Measurements from ENCODE around the gene TRNAU1AP.
"Not testable (repeated sequence)": the region's sequence is repeated elsewhere in the genome, so short reads cannot be mapped to it uniquely, and the experiment has no call there.

TRNAU1AP gene

DNA sequence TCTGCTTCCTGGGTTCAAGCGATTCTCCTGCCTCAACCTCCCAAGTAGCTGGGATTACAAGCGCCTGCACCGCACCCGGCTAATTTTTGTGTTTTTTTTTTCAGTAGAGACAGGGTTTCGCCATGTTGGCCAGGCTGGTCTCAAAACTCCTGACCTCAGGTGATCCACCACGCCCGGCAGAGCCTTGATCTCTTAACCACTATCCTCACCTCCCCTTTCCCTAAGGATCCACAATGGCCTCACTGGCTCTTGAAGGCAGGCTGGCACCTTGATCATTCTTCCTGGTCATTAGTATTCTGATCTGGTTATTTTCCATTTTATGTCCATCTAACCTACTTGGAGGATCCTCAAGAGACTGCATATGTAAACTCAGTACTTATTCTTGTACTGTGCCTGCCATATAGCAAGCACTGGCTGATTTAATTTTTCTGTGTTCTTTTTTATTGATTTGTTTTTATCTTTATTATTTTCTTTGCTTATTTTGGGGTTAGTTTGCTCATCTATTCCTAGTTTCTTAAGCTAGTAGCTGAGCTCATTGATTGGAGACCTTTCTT, 40.8 kb upstream of the TRNAU1AP start:
- H2BK120ac ChIP-seq (ENCODE audit: low read depth, low read length): no peak overlapping the region
- H2AK5ac ChIP-seq (ENCODE audit: low read length): no peak overlapping the region
- DNase-seq: peak; percentile 74
- no peak overlapping the region for H3K4me2 ChIP-seq (ENCODE audit: low read length)
- H3K4ac ChIP-seq (ENCODE audit: low read depth, low read length): no peak overlapping the region
- WGBS (ENCODE audit: extremely low coverage, insufficient coverage, low lambda C conversion rate): no CpG with 5 or more reads among the region's 7 CpGs
- no peak overlapping the region for H4K8ac ChIP-seq (ENCODE audit: low read depth, low read length)
- no peaks in the 10 kb centered on the region for H3K27me3 ChIP-seq (ENCODE audit: insufficient read depth, low read length, poor library complexity)
- peaks cover 7% of the 10 kb centered on the region for H3K79me2 ChIP-seq (ENCODE audit: control insufficient read depth, insufficient read depth, low read length)
- H3K4me1 ChIP-seq (ENCODE audit: control insufficient read depth, low read depth, low read length): peaks cover 3% of the 10 kb centered on the region
- H3K36me3 ChIP-seq (ENCODE audit: control insufficient read depth, insufficient read depth, low read length): peaks cover 24% of the 10 kb centered on the region
- H2BK15ac ChIP-seq (replicated peaks; ENCODE audit: low read depth): no peak overlapping the region
- H3K27ac ChIP-seq (ENCODE audit: low read depth, low read length): no peak overlapping the region
- no peak overlapping the region for H3K23ac ChIP-seq (ENCODE audit: low read length)
- H3K79me1 ChIP-seq (ENCODE audit: low read length): peaks cover 5% of the 10 kb centered on the region
- peak overlapping the region; percentile 39 for H3K9ac ChIP-seq (ENCODE audit: low read length)
- no peak overlapping the region for H3K56ac ChIP-seq (ENCODE audit: low read length)
- H3K4me3 ChIP-seq (ENCODE audit: low read length): no peak overlapping the region
- no peak overlapping the region for H3K18ac ChIP-seq (ENCODE audit: low read length)
- H2BK5ac ChIP-seq (ENCODE audit: low read length): no peak overlapping the region
- H4K5ac ChIP-seq (ENCODE audit: low read length): no peak overlapping the region

GRCh38 chr1:28514445-28514933, 38.4 kb upstream of the TRNAU1AP start:
- H3K4me1 ChIP-seq (ENCODE audit: control insufficient read depth, low read depth, low read length); H3K4ac ChIP-seq (ENCODE audit: low read depth, low read length); H3K27me3 ChIP-seq (ENCODE audit: insufficient read depth, low read length, poor library complexity); H2BK5ac ChIP-seq (ENCODE audit: low read length); H4K8ac ChIP-seq (ENCODE audit: low read depth, low read length); H2BK15ac ChIP-seq (replicated peaks; ENCODE audit: low read depth); H3K4me3 ChIP-seq (ENCODE audit: low read length); H2BK120ac ChIP-seq (ENCODE audit: low read depth, low read length); H2AK5ac ChIP-seq (ENCODE audit: low read length); H3K4me2 ChIP-seq (ENCODE audit: low read length); H3K56ac ChIP-seq (ENCODE audit: low read length); H3K27ac ChIP-seq (ENCODE audit: low read depth, low read length); H3K18ac ChIP-seq (ENCODE audit: low read length); H3K23ac ChIP-seq (ENCODE audit: low read length); H4K5ac ChIP-seq (ENCODE audit: low read length); H3K79me1 ChIP-seq (ENCODE audit: low read length); H3K9ac ChIP-seq (ENCODE audit: low read length): not testable (repeated sequence)
- no CpG with 5 or more reads among the region's 13 CpGs for WGBS (ENCODE audit: extremely low coverage, insufficient coverage, low lambda C conversion rate)
- H3K79me2 ChIP-seq (ENCODE audit: control insufficient read depth, insufficient read depth, low read length): peaks cover 10% of the 10 kb centered on the region
- peaks cover 15% of the 10 kb centered on the region for H3K36me3 ChIP-seq (ENCODE audit: control insufficient read depth, insufficient read depth, low read length)
- DNase-seq: peak; percentile 50

DNA sequence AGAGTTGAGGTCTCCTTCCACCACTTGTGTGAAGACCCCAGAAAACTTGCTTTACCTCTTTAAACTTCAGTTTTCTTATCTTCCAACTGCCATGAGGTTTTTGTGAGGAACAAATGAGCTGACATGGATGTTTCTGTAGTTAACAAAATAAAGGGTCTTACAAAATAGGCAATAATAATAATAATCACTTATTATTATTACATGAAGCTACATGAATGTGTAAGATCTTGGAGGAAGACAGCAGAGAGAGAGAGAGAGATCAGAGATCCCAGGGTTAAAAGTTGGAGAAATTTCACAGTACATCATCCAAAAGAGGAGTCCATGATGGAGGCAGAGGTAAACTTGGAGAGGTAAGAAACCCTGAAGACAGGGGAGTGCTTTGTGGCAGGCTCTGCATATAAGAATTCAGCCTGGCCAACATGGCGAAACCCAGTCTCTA, 36.3 kb upstream of the TRNAU1AP start:
- H2AK5ac ChIP-seq (ENCODE audit: low read length): no peak overlapping the region
- no peak overlapping the region for H3K27ac ChIP-seq (ENCODE audit: low read depth, low read length)

DNA sequence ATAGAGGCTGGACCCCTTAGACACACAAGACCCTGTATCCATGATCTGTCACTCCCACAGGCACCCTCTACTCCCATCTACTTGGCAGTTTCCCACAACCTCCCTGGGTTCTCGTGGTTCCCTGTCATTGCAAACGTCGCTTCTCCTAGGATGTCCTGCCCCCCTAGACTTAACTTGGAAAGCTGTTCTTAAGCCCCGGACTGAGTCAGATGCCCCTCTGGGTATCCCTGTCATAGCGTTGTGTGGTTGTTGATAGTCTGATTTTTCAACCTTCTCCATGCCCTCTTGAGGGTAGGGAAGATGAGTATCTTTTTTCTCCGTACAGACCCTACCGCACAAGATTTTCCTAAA, 35.3 kb upstream of the TRNAU1AP start:
- H3K4ac ChIP-seq (ENCODE audit: low read depth, low read length): no peak overlapping the region
- H3K56ac ChIP-seq (ENCODE audit: low read length): peak overlapping the region; percentile 17
- H2BK5ac ChIP-seq (ENCODE audit: low read length): no peak overlapping the region
- no peak overlapping the region for H3K27ac ChIP-seq (ENCODE audit: low read depth, low read length)
- no CpG with 5 or more reads among the region's 7 CpGs for WGBS (ENCODE audit: extremely low coverage, insufficient coverage, low lambda C conversion rate)
- H3K9ac ChIP-seq (ENCODE audit: low read length): peak overlapping the region; percentile 38
- peaks cover 5% of the 10 kb centered on the region for H3K4me1 ChIP-seq (ENCODE audit: control insufficient read depth, low read depth, low read length)
- peak overlapping the region; percentile 2 for H3K4me2 ChIP-seq (ENCODE audit: low read length)
- H3K79me2 ChIP-seq (ENCODE audit: control insufficient read depth, insufficient read depth, low read length): peaks cover 36% of the 10 kb centered on the region
- H3K79me1 ChIP-seq (ENCODE audit: low read length): peaks cover 14% of the 10 kb centered on the region
- no peak overlapping the region for H2BK120ac ChIP-seq (ENCODE audit: low read depth, low read length)
- H3K36me3 ChIP-seq (ENCODE audit: control insufficient read depth, insufficient read depth, low read length): no peaks in the 10 kb centered on the region
- no peak overlapping the region for H4K5ac ChIP-seq (ENCODE audit: low read length)
- no peak overlapping the region for H2BK15ac ChIP-seq (replicated peaks; ENCODE audit: low read depth)
- no peak overlapping the region for H3K18ac ChIP-seq (ENCODE audit: low read length)
- H3K27me3 ChIP-seq (ENCODE audit: insufficient read depth, low read length, poor library complexity): no peaks in the 10 kb centered on the region
- no peak overlapping the region for H2AK5ac ChIP-seq (ENCODE audit: low read length)
- H3K4me3 ChIP-seq (ENCODE audit: low read length): no peak overlapping the region
- no peak overlapping the region for H3K23ac ChIP-seq (ENCODE audit: low read length)
- H4K8ac ChIP-seq (ENCODE audit: low read depth, low read length): no peak overlapping the region
- DNase-seq: peak; percentile 58

More for the DNA sequence above, 36.3 kb upstream of the TRNAU1AP start:
- no peak overlapping the region for H2BK5ac ChIP-seq (ENCODE audit: low read length)
- no peak overlapping the region for H3K56ac ChIP-seq (ENCODE audit: low read length)
- peaks cover 9% of the 10 kb centered on the region for H3K79me1 ChIP-seq (ENCODE audit: low read length)
- H3K4me1 ChIP-seq (ENCODE audit: control insufficient read depth, low read depth, low read length): peaks cover 5% of the 10 kb centered on the region
- WGBS (ENCODE audit: extremely low coverage, insufficient coverage, low lambda C conversion rate): no CpG with 5 or more reads among the region's 1 CpG
- H3K23ac ChIP-seq (ENCODE audit: low read length): no peak overlapping the region
- no peaks in the 10 kb centered on the region for H3K27me3 ChIP-seq (ENCODE audit: insufficient read depth, low read length, poor library complexity)
- H3K4me2 ChIP-seq (ENCODE audit: low read length): no peak overlapping the region
- H3K79me2 ChIP-seq (ENCODE audit: control insufficient read depth, insufficient read depth, low read length): peaks cover 26% of the 10 kb centered on the region
- no peak overlapping the region for H4K5ac ChIP-seq (ENCODE audit: low read length)
- no peak overlapping the region for H2BK120ac ChIP-seq (ENCODE audit: low read depth, low read length)
- no peak overlapping the region for H3K4ac ChIP-seq (ENCODE audit: low read depth, low read length)
- H4K8ac ChIP-seq (ENCODE audit: low read depth, low read length): no peak overlapping the region
- no peak overlapping the region for H3K18ac ChIP-seq (ENCODE audit: low read length)
- H2BK15ac ChIP-seq (replicated peaks; ENCODE audit: low read depth): no peak overlapping the region
- H3K9ac ChIP-seq (ENCODE audit: low read length): no peak overlapping the region
- no peak overlapping the region for H3K4me3 ChIP-seq (ENCODE audit: low read length)
- no peak for DNase-seq
- H3K36me3 ChIP-seq (ENCODE audit: control insufficient read depth, insufficient read depth, low read length): no peaks in the 10 kb centered on the region

DNA sequence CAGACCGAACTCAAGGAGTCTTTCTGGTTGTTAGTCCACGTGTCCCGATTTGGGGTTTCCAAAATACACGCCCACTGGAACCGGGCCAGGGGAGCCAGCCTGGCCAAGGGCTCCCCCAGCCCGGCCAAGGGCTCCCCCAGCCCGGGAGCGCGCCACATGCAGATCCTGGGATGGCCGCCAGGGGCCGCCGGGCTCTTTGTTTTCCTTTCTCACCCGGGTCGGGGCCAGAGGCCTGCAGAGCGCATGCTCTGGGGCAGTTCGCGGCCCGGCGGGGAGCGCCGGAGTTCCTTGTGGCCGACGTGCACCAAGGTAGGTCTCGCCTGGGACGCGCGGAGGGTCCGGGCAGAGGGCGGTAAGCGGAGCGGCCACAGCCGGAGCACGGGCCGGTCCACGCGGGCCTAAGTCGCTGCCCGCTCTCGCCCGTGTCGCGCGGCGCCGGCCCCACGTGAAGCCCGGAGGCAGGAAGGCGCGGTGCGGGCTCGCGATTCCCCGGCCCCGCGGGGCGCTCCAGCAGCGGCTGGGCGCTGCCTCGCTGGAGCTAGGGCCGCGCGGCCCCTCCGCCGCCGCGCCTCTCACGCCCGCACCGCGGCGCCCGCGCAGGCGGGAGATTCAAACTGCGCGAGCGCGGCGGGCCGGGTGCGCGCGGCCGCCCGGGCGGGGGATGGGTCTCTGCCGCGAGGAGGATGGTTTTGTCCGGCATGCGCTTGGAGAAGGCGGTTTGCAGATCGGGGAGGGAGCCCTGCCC, 34.7 kb upstream of the TRNAU1AP start:
- peak overlapping the region; percentile 98 for H3K4ac ChIP-seq (ENCODE audit: low read depth, low read length)
- H2BK15ac ChIP-seq (replicated peaks; ENCODE audit: low read depth): no peak overlapping the region
- H2BK5ac ChIP-seq (ENCODE audit: low read length): peak overlapping the region; percentile 87
- no peaks in the 10 kb centered on the region for H3K36me3 ChIP-seq (ENCODE audit: control insufficient read depth, insufficient read depth, low read length)
- H3K27me3 ChIP-seq (ENCODE audit: insufficient read depth, low read length, poor library complexity): no peaks in the 10 kb centered on the region
- H3K4me3 ChIP-seq (ENCODE audit: low read length): peak overlapping the region; percentile 82
- peaks cover 14% of the 10 kb centered on the region for H3K79me1 ChIP-seq (ENCODE audit: low read length)
- WGBS (ENCODE audit: extremely low coverage, insufficient coverage, low lambda C conversion rate): no CpG with 5 or more reads among the region's 92 CpGs
- H3K4me1 ChIP-seq (ENCODE audit: control insufficient read depth, low read depth, low read length): peaks cover 5% of the 10 kb centered on the region
- H3K79me2 ChIP-seq (ENCODE audit: control insufficient read depth, insufficient read depth, low read length): peaks cover 38% of the 10 kb centered on the region
- H4K8ac ChIP-seq (ENCODE audit: low read depth, low read length): peak overlapping the region; percentile 97
- H3K56ac ChIP-seq (ENCODE audit: low read length): peak overlapping the region; percentile 99
- peak; percentile 95 for DNase-seq
- peak overlapping the region; percentile 97 for H3K27ac ChIP-seq (ENCODE audit: low read depth, low read length)
- peak overlapping the region; percentile 99 for H3K23ac ChIP-seq (ENCODE audit: low read length)
- peak overlapping the region; percentile 99 for H2AK5ac ChIP-seq (ENCODE audit: low read length)
- H3K9ac ChIP-seq (ENCODE audit: low read length): peak overlapping the region; percentile 98
- peak overlapping the region; percentile 94 for H3K18ac ChIP-seq (ENCODE audit: low read length)
- peak overlapping the region; percentile 97 for H3K4me2 ChIP-seq (ENCODE audit: low read length)
- no peak overlapping the region for H4K5ac ChIP-seq (ENCODE audit: low read length)
- no peak overlapping the region for H2BK120ac ChIP-seq (ENCODE audit: low read depth, low read length)

All from mesendoderm (in vitro differentiated cells).